C4-2B (cell line): ENCODE data around the gene TNFSF10.

Experiments used
- H3K27ac ChIP-seq: fragments of 450-650 bp; 2 replicates; pipeline ENCODE4 v1.5.1; 2017
- CTCF ChIP-seq: fragments of 450-650 bp; conservative IDR thresholded peaks from 2 replicates; pipeline ENCODE4 v1.5.1; 2017; ENCODE audit warnings: mild to moderate bottlenecking
- ZFX ChIP-seq: fragments of 450-650 bp; IDR thresholded peaks from 2 replicates; pipeline ENCODE4 v1.6.1; 2017

TNFSF10 gene

DNA sequence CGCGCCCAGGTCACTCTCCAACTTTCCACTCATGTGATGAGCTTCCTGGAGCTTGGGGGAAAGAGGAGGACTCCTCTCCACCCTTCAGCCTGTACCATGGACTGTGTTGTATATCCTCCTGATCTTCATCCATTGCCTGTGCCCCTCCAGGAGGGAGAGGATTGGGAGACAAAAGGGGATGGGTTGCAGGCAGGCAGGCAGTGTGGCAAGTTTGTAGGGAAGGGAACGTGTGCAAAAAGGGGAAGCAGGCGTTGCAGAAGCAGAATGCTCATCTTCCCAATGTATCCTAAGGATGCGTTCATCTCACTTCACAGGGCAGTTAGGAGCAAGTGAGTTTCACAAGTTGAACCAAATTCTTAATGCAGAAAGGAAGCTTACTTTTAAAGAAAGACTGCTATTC, 46.9 kb downstream of the TNFSF10 start:
- H3K27ac ChIP-seq: no peak overlapping the region
- TF ChIP-seq CTCF (no peak), ZFX (no peak)

- TF ChIP-seq ZFX (no peak), CTCF (no peak)
- no peak overlapping the region for H3K27ac ChIP-seq
These were observed 47.5 kb downstream of the TNFSF10 start for GRCh38 chr3:172475703-172476102.

- H3K27ac ChIP-seq: no peak overlapping the region
- TF ChIP-seq ZFX (no peak), CTCF (no peak)
These were observed 51.3 kb downstream of the TNFSF10 start for GRCh38 chr3:172471903-172472302.

- TF ChIP-seq ZFX (no peak), CTCF (no peak)
- no peak overlapping the region for H3K27ac ChIP-seq
These were observed 52.6 kb downstream of the TNFSF10 start for GRCh38 chr3:172470588-172470987.

GRCh38 chr3:172467170-172467824, 55.9 kb downstream of the TNFSF10 start:
- H3K27ac ChIP-seq: no peak overlapping the region

DNA sequence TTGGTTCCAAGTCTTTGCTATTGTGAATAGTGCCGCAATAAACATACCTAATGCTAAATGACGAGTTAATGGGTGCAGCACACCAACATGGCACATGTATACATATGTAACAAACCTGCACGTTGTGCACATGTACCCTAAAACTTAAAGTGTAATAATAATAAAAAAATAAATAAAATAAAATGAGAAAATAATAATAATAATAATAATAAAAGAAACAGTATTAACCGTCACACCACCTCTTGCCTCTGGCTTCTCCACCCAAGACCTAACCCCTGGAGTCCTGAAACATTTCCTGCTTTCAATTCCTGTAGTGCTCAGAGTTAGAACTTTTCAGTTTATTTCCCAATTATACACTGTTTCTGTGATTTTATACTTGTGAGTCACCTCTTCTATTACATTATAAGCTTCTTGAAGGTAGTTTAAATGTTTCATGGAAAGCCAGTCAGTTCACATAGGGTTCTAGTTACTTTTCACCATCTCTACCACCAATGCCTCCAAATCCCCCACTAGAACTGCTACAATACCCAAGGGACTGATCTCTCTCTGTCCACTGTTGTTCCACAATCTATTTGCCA, 56.6 kb downstream of the TNFSF10 start:
- no peak for TF ChIP-seq ZFX
- TF ChIP-seq CTCF: no peak
- H3K27ac ChIP-seq: no peak overlapping the region

More at GRCh38 chr3:172467170-172467824, 55.9 kb downstream of the TNFSF10 start:
- TF ChIP-seq CTCF (no peak), ZFX (no peak)

- H3K27ac ChIP-seq: no peak overlapping the region
- TF ChIP-seq CTCF: no peak
- no peak for TF ChIP-seq ZFX
These were observed 57.9 kb downstream of the TNFSF10 start for GRCh38 chr3:172465281-172465680.
